GM12891 (cell line): ENCODE data around the gene TNFRSF13B.

Source experiments
- POLR2A ChIP-seq: IDR thresholded peaks from 2 replicates; pipeline ENCODE4 v1.6.1; 2011; ENCODE audit warnings: low read depth, low read length, control low read depth
- POLR2AphosphoS5 ChIP-seq: IDR thresholded peaks from 2 replicates; pipeline ENCODE4 v1.6.1; 2011; ENCODE audit warnings: low read depth, low read length, control low read depth
- POU2F2 ChIP-seq: IDR thresholded peaks from 2 replicates; pipeline ENCODE4 v1.6.1; 2011; ENCODE audit warnings: low read depth, mild to moderate bottlenecking, control low read depth, low read length, moderate library complexity
- SPI1 ChIP-seq: IDR thresholded peaks from 2 replicates; pipeline ENCODE4 v1.6.1; 2011; ENCODE audit warnings: low read depth, low read length, control low read depth

GRCh38 chr17:16934133-16934795, 37.7 kb downstream of the TNFRSF13B start:
- TF ChIP-seq POLR2AphosphoS5 = no peak
- no peak for TF ChIP-seq POLR2A
- TF ChIP-seq SPI1 = no peak
- TF ChIP-seq POU2F2 = no peak
